ENCODE measurements around the gene PSMD9.

GRCh38 chr12:121943926-121944325, 55.3 kb downstream of the PSMD9 start:
- TF ChIP-seq POLR2A (IDR thresholded peaks at IDR 0.05) (no peak), CTCF (IDR thresholded peaks at IDR 0.05 in 8 of 11, conservative IDR thresholded peaks at IDR 0.05 in 3 of 11) (no peak), POLR2AphosphoS5 (IDR thresholded peaks at IDR 0.05) (no peak)
